ENCODE measurements around the gene SYTL3.
"Not testable (repeated sequence)": the region's sequence is repeated elsewhere in the genome, so short reads cannot be mapped to it uniquely, and the experiment has no call there.

The SYTL3 gene

GRCh38 chr6:158622545-158623190, 27.2 kb upstream of the SYTL3 start:
- DNase-seq, result no peak

GRCh38 chr6:158624684-158625682, 24.9 kb upstream of the SYTL3 start:
- no peak for DNase-seq

- no peak for DNase-seq
Measured at GRCh38 chr6:158625881-158626305, 24.0 kb upstream of the SYTL3 start.

GRCh38 chr6:158626360-158627167, 23.3 kb upstream of the SYTL3 start:
- no peak for DNase-seq

GRCh38 chr6:158627168-158627939, 22.5 kb upstream of the SYTL3 start:
- DNase-seq, result no peak

- DNase-seq, result no peak
Measured at GRCh38 chr6:158627940-158628211, 22.0 kb upstream of the SYTL3 start.

DNA sequence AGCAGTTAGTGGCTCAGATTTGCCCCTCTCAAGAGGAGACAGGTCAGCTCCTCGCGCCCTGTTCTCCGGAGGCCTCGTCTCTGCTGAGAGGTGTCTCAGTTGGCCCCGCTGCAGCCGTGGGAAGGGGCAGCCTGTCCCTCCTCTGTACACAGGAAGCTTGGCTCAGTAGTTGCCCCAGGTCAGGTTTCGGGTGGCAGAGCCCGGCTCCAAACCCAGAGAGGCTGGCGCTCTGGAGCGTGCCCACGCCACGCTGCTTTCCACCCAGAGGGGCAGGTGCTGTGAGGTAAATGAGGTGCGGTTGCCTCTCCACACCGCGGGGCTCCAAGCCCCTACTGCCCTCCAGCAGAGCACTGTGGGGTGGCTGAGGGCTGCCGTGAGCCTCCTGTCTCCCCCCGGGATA, 21.3 kb upstream of the SYTL3 start:
- no peak for DNase-seq

GRCh38 chr6:158629367-158630221, 20.3 kb upstream of the SYTL3 start:
- DNase-seq, result no peak

DNA sequence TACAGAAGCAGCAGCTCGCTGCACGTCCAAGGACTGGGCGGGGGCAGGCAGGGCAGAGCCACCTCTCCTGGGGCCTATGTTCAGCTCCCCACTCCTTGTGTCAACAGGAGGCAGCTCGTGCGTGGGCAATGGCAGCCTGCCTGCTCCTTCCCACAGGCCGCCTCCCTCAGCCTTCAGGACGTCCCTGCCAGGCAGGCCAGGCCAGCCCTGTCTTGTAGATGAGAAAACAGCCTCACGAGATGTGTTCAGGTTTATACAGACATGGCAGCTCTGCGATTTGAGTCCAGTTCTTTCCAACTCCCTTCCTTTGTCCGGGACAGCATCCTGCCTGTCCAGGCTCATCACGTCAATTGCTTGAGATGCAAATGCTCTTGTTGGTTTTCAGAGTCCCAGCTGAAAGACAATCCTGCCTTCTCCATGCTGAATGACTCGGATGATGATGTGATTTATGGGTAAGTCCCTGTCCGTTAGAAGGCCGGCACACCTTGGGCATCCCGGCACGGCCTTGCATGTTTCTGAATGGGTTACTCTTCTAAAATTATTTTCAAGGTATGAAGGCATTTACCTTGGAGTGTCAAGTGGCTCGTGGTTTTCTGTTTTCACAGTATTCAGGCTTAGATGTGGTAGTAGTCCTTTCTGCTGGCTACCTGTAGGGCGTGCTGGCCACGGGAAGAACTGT, 18.8 kb upstream of the SYTL3 start:
- no peak for DNase-seq

GRCh38 chr6:158631678-158632537, 17.9 kb upstream of the SYTL3 start:
- no peak for DNase-seq

- not testable (repeated sequence) for DNase-seq
Measured at GRCh38 chr6:158632538-158633119, 17.2 kb upstream of the SYTL3 start.

DNA sequence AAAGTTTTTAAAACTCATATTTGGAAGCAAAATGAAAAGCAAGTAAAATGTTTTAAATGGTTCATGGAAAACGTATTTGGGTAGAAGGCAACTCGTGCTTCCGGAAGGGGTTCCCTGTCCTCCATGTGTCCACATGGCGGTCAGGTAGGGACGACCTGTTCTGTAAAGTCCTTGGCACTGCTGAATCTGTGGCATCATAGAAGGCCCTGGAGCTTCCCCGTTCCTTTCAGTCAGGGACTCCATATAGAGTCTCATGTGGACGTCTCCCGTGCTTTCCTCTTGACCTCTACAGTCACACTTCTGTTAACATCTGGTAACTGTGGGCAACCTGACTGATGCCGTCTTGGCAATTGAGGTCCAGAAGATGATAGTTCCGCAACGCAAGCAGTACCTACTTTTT, 16.7 kb upstream of the SYTL3 start:
- no peak for DNase-seq

- no peak for DNase-seq
Measured at GRCh38 chr6:158634695-158635426, 15.0 kb upstream of the SYTL3 start.

GRCh38 chr6:158635427-158636073, 14.3 kb upstream of the SYTL3 start:
- DNase-seq, result no peak

- no peak for DNase-seq
Measured at GRCh38 chr6:158636778-158637177, 13.1 kb upstream of the SYTL3 start.

DNA sequence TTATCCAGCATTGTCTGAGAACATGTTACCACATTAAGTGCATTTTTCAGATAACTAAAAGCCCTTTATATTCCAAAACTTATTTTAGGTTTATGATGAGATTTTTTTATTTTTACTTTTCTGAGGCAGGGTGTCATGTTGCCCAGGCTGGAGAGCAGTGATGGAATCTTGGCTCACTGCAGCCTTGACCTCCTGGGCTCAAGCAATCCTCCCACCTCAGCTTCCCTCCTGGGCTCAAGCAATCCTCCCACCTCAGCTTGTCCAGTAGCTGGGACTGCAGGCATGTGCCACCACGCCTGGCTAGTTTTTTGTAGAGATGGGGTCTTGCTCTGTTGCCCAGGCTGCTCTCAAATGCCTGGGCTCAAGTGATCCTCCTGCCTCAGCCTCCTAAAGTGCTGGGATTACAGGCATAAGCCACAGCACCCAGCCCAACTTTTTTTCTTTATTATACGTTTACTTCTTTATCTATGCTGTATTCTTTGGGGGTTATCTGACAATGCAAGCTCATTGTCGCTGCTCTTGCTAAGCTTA, 11.5 kb upstream of the SYTL3 start:
- no peak for DNase-seq

GRCh38 chr6:158639056-158639455, 10.8 kb upstream of the SYTL3 start:
- DNase-seq, result no peak

- DNase-seq, result no peak
Measured at GRCh38 chr6:158640519-158640918, 9.3 kb upstream of the SYTL3 start.
